ENCODE results near the gene FAM117B.
A peak's percentile ranks its signal among the peaks of the same experiment; 100 is the strongest.

Gene FAM117B

GRCh38 chr2:202769201-202769600, 134.4 kb downstream of the FAM117B start:
- DNase-seq (ENCODE audit: low spot score): no peak
- TF ChIP-seq CTCF (IDR thresholded peaks at IDR 0.05; ENCODE audit: borderline replicate concordance, control extremely low read depth, extremely low read depth, insufficient read depth, missing control alignments): no peak
- in situ Hi-C loops (cut with MboI; ENCODE audit: low sequenced_read_pairs, unreplicated experiment): no loop called here

GRCh38 chr2:202771336-202771735, 136.6 kb downstream of the FAM117B start:
- no peak for TF ChIP-seq CTCF (IDR thresholded peaks at IDR 0.05; ENCODE audit: borderline replicate concordance, control extremely low read depth, extremely low read depth, insufficient read depth, missing control alignments)

GRCh38 chr2:202771741-202772460, 137.1 kb downstream of the FAM117B start:
- no peak for DNase-seq (ENCODE audit: low spot score)
- in situ Hi-C loops (cut with MboI; ENCODE audit: low sequenced_read_pairs, unreplicated experiment): no loop called here
- TF ChIP-seq CTCF (IDR thresholded peaks at IDR 0.05; ENCODE audit: borderline replicate concordance, control extremely low read depth, extremely low read depth, insufficient read depth, missing control alignments): no peak

More at GRCh38 chr2:202771336-202771735, 136.6 kb downstream of the FAM117B start:
- DNase-seq (ENCODE audit: low spot score): no peak
- in situ Hi-C loops (cut with MboI; ENCODE audit: low sequenced_read_pairs, unreplicated experiment): no loop called here

GRCh38 chr2:202773301-202773973, 138.7 kb downstream of the FAM117B start:
- TF ChIP-seq CTCF (IDR thresholded peaks at IDR 0.05; ENCODE audit: borderline replicate concordance, control extremely low read depth, extremely low read depth, insufficient read depth, missing control alignments): no peak
- in situ Hi-C loops (cut with MboI; ENCODE audit: low sequenced_read_pairs, unreplicated experiment): no loop called here
- no peak for DNase-seq (ENCODE audit: low spot score)

- DNase-seq (ENCODE audit: low spot score): no peak
- in situ Hi-C loops (cut with MboI; ENCODE audit: low sequenced_read_pairs, unreplicated experiment): no loop called here
- no peak for TF ChIP-seq CTCF (IDR thresholded peaks at IDR 0.05; ENCODE audit: borderline replicate concordance, control extremely low read depth, extremely low read depth, insufficient read depth, missing control alignments)
Observed at GRCh38 chr2:202774104-202774503, 139.3 kb downstream of the FAM117B start.

- peak; percentile 32 for DNase-seq (ENCODE audit: low spot score)
- no peak for TF ChIP-seq CTCF (IDR thresholded peaks at IDR 0.05; ENCODE audit: borderline replicate concordance, control extremely low read depth, extremely low read depth, insufficient read depth, missing control alignments)
- in situ Hi-C loops (cut with MboI; ENCODE audit: low sequenced_read_pairs, unreplicated experiment): no loop called here
Observed at GRCh38 chr2:202778217-202778616, 143.4 kb downstream of the FAM117B start.

Measured in GM13976 (cell line).